GM21825 (cell line): ENCODE results near the gene TAS2R41.
A peak's percentile ranks its signal among the peaks of the same experiment; 100 is the strongest.

Experiments used
- ATAC-seq: cut with Tn5 transposase; IDR thresholded peaks from one replicate; pipeline ENCODE4 v1.9.1; 2021; ENCODE audit warnings: mild to moderate bottlenecking, moderate library complexity; ENCODE audit not compliant: unreplicated experiment

The TAS2R41 gene, protein sequence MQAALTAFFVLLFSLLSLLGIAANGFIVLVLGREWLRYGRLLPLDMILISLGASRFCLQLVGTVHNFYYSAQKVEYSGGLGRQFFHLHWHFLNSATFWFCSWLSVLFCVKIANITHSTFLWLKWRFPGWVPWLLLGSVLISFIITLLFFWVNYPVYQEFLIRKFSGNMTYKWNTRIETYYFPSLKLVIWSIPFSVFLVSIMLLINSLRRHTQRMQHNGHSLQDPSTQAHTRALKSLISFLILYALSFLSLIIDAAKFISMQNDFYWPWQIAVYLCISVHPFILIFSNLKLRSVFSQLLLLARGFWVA

DNA sequence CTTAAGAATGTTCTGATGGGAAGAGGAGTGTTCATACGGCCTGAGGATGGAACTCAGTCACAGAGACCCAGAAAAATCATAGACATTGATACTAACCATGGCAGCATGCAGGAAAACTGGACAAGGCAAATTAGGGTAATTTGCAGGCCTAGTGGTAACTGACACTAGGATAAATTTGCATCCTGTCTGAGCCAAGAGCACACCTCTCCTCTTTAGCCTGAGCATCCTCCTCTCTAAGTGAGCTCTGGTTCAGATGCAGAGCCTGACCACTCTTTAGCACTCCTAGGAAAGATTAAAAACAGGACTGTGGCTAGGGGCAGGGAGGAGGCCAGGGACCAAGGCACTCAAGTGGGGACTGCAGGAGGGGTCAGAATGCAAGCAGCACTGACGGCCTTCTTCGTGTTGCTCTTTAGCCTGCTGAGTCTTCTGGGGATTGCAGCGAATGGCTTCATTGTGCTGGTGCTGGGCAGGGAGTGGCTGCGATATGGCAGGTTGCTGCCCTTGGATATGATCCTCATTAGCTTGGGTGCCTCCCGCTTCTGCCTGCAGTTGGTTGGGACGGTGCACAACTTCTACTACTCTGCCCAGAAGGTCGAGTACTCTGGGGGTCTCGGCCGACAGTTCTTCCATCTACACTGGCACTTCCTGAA is at the start of gene TAS2R41:
TSS of gene TAS2R41 (plus strand) at position 373 of the 650 bp plus-strand sequence. CDS start at position 373, 0 bp downstream.
- ATAC-seq: no peak

DNA sequence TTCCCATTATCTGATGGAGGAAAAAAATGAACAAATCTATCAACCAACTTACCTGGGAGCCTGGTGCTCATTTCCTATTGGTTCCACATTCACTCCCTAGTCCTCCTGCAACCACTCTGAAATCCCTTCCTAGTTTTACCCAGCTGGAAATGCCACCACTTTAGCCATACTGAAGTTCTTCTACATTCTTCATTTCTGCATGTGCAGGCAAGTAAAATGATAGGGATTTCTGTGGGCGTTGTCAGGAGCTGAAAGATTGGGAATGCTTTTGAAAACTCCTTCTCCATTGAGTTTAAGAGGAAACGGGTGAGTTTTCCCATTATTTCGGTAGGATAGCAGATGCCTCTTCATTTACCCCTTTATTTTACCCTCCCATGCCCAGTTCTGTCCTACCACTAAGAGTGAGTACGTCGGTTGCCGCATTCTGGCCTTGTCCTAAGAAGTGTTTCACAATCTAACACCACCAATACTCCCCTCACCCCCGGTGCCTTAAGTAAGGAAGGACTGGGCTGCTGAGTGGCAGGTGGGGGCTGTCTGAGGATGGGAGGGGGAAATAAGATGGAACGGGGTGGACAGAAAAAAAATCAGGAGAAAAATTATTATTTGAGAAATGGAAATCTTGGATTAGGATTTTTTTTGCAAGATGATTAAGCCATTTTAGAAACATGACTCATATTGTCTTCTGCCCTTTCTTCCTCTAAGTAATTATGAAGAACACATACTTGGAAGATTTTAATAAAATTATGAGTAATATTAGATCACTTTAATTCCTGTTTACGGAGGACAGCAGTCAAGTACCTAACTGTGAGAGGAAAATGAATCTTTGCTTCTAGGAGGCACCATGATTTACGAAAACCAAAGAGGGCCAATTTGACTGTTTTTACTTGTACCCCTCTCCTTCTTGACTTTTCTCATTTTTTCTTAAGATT is 47.6 kb upstream of the TAS2R41 start:
- ATAC-seq: no peak

DNA sequence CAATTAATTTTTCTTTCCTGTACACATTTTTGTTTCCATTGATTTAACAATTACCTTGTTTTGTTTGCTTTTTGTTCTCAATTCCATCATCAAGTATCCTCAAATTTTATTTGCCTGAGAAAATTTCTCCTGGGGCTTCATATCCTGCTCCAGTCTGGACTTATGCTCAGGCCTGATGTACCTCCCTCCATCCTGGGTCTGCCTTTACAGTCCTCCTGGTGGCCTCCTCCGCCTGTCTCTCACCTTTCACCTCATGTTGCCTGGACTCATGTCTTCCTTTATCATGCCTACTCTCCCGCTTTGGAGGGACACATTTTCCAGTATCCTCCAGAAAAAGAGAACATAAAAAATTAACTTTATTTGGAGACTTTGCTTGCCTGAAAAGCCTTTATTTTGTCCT is 46.6 kb upstream of the TAS2R41 start:
- ATAC-seq: no peak

DNA sequence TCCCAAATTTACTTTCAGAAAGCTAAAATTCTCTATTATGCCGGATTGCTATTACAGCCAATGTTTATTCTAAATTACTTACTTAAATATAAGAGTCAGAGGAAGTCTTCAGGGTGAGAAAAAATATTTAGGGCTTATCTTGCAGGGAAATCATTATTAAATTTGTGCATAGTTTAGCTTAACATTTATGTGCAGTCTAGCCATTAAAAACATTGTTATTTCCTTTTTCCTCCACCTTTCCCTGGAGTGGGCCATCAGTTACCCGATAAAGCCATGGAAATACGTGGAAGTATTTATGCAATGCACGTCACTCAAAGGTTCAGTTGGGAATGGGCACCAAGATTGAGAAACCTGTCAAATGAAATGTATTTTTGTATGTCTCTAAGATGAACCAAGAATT is 43.9 kb upstream of the TAS2R41 start:
- no peak for ATAC-seq

DNA sequence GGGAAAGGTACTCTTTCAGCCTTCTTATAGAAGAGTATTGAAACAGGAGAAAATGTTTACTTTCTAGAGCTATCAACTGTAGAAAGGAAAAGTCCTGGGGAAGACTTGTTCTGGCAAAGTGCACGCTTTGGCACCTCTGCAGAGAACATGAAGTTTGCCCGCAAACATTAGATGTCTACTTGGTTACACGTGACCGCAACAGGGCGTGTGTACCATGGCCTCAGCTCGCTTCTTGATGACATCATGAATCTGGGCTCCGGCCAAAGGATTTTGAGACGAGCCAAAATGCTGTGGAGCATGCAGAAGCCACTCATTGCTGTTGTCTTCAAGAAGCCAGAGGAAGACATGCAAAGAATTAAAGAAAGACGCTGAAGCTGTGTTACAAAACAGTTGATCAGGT is 43.0 kb upstream of the TAS2R41 start:
- ATAC-seq: no peak

DNA sequence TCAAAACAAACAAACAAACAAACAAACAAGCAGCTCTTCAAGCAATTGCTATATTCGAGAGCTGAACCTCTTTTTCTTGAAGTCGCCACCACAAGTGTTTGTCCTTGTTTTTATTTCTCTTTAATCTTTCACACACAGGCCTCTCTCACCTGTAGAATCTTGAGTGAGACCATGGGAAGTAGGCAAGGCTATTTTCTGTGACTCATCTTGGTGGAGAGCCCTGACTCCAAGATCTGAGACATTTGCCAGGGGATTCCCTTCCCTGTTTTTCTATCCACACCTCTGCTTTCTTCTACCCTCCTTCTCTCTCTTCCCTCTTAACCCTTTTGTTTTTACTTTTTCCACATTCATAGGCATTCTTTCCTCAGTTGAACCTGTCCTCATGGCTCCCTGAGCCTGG is 42.4 kb upstream of the TAS2R41 start:
- ATAC-seq: no peak

DNA sequence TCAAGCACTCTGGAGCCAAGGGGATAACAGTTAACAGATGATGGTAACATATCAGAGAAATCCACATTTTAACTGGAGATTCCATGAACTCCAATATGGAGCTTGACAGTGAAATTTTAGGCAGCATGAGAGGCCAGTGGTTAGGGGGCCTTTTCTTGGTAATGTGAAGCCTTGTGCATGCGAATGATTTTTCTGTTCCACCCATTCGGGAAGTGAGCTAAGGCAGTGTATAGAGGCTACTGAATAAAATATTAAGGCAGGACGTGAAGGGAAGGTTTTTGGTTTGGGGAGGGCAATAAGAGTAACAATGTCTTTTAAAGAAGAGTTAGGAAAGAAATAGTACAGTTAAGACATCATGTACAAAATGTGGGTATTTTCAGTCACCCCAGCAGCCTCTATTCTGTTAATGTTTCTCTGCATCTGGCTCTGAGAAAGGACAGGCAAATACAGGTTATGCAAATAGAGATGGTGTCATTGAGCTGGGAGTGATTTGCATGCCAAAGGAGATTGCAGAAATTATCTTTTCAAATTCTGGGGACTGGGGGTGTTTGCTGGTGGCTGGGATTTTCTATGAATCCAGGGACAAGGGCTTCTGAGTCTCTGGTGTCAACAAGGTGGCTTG is 41.2 kb upstream of the TAS2R41 start:
- peak; percentile 93 for ATAC-seq

DNA sequence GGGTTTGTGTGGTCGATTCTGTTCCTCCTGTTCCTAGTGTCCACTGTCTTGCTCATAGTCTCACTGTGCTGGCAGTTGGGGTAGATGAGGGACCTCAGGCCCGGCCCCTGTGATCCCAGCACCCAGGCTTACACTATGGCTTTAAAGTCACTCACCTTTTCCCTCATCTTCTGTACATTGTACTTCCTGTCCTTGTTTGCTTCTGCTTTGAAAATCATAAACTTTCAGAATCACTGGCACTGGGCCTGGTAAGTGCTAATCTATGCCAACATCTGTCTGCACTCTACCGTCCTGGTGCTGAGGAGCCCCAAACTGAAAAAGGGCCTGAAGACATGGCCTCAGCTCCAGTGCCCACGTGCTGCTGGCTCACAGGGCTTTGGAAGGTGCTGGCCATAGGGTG is 40.1 kb upstream of the TAS2R41 start:
- ATAC-seq: peak; percentile 47

DNA sequence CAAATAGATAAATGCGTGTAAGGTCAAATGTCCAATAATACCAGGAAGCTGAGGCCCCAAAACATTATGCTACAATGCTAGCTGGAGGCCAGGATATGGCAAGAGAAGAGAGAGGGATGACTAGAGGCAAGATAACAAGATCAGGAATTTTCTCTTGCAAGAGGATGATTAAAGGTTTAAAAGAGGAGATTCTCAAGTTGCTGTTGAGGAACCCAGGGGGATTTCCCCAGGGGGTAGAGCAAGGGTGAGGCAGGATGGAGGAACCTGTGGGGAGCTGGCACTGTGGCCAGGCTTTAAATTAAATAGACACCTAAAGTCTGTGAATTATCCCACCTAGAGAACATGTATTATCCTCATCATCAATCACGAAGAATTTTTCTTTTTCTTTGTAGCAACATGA is 37.8 kb upstream of the TAS2R41 start:
- no peak for ATAC-seq

DNA sequence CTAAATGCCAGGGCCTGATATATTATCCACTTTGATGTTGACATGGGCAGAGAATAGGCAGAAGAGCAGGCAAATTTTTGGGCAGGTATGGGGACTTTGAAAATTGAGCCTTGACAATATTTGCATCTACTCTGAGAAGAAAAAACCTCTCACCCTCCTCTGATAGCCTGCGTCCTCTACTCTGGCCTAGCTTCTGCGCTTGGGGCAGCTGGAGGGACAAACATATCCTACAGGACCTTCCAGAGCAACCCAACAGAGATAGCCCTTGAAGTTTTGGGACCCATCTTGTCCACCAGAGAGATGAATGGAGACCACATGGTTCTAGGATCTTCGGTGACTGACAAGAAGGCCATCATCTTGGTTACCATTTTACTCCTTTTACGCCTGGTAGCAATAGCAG is 34.5 kb upstream of the TAS2R41 start, which contains the start of gene TAS2R60:
TSS of gene TAS2R60 (plus strand) at position 301 of the 400 bp plus-strand sequence. CDS start at position 301, 0 bp downstream.
- ATAC-seq: no peak

DNA sequence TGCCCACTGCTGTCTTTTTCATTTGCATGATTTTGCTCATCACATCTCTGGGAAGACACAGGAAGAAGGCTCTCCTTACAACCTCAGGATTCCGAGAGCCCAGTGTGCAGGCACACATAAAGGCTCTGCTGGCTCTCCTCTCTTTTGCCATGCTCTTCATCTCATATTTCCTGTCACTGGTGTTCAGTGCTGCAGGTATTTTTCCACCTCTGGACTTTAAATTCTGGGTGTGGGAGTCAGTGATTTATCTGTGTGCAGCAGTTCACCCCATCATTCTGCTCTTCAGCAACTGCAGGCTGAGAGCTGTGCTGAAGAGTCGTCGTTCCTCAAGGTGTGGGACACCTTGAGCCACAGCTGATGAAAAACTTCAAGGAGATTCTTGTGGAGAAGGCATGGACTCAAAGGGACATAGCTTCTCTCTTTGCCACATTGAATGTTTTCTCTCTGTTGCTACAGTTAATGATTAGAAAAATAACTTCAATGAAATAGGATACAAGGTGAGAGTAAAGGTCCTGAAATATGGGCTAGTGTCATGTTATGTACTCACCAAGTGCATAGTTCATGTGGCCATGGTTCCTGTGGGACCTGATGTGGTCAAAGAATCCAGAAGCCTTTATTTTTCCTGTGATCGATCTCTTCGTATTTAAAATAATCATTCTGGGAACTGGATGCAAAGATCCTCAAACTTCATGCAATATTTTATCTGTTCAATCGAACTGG is 33.5 kb upstream of the TAS2R41 start:
- ATAC-seq: no peak

DNA sequence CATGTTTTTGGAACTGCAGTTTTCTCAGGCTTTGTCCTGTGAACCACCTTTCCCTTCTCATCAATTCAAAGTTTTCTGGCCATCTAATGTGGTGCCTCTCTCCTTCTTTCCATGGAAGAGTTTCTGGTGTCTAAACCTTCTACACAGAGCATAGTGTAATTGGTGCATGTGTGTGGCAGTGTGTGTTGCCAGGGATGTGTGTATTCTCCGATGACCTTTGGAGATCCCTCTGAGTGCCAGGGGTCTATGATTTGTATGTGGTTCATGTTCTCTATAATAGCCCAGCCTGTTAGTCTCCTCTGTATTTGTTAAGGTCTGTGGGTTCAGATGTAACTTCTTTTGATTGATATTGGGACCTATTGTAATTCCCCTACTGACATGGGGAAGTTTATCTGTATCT is 32.9 kb upstream of the TAS2R41 start:
- ATAC-seq: no peak

DNA sequence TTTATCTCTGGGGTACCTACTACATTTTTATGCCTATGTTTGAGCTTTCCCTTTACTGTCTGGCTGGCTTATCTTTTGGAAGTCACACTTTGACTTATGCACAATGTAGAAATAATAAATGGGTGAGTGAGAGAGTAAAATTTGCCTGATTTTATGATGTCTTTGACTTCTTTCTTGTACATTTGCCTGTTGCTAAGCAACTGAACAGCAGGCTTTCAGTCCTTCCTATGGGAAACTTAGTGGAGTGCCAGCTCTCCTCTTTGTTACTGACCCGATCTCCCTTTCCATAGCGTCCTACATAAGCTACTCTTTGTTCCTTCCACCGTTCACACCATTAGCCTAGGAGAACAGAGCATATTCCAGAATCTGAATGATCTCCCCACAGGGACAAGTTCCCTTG is 30.2 kb upstream of the TAS2R41 start:
- no peak for ATAC-seq

DNA sequence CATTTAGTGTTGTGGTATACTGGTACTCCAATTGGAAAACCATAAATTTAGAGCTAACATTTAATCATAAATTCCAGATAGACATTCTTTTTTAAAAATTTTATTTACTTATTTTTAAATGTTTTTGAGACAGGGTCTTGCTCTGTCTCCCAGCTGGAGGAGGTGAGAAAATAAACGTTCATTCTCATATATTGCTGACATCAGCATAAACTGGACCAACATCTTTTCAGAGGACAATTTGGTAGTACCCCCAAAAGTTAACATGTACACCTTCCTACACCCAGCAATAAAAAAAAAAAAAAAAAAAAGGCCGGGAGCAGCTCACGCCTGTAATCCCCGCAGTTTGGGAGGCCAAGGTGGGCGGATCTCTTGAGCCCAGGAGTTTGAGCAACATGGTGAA is 29.2 kb upstream of the TAS2R41 start:
- no peak for ATAC-seq

DNA sequence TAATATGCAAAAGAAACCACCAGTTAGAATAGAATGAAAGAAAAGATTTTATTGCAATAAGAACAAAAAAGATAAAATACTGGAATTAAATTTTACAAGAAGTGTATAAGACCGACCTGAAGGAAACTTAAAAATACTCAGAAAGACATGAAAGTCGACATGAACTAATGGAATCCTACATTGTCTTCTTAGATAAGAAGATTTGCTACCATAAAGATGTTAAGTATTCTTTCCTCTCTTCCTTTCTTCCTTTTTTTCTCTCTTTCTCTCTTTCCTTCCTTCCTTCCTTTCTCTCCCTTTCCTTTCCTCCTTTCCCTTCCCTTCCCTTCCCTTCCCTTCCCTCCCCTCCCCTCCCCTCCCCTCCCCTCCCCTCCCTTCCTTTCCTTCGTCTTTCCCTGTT is 27.9 kb upstream of the TAS2R41 start:
- no peak for ATAC-seq

DNA sequence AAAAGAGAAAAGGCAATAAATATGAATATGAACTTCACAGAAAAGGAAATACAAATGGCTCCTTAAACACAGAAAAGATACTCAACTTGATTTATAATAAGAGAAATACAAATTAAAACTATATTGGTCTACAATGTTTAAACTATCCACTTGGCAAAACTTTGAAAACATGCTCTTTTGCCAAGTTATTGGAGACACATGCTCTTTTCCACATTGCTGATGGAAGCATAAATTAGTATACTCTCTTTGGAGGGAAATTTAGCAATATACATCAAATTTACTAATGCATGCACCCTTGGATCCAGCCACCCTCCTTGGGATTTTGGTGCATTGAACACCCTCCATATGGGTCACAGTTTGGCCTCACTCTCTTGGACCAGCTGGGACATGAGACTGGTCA is 26.6 kb upstream of the TAS2R41 start:
- ATAC-seq: no peak

DNA sequence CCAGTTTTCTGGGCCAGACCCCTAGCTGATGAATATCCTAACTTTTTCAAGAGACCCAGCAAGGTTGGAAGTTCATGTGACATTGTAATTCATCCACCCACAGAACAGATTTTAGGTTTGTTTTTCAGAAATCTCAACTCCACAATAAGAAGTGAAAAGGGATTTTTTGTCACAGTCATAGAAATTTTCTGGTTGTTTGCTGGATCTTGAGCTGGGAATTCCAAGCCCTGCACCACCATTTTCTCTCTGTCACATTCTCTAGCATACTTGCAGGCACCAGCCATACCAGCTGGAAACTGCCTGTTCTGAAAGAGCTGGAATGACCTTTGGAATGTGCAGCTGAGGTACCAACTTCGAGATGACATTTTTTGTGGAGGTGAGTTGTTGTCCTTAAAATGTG is 25.9 kb upstream of the TAS2R41 start:
- ATAC-seq: no peak

DNA sequence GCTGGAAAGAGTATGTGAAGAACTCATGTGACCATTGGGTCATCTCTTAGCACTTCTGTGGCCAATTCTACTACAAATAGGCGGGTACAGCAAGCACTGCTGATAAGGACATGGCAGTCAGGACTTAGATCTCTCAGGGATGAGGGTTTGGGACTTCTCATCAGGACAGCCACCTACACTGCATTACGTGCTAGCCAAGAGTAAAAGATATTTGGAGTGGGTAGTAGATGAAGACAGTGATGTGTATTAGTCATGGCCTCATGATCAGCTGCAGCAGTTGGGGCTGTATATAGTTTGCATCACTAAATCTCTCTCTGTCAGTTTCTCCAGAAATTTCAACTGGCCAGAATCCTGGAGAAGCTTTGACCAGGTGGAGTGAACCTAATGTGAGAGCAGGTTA is 25.2 kb upstream of the TAS2R41 start:
- ATAC-seq: no peak

DNA sequence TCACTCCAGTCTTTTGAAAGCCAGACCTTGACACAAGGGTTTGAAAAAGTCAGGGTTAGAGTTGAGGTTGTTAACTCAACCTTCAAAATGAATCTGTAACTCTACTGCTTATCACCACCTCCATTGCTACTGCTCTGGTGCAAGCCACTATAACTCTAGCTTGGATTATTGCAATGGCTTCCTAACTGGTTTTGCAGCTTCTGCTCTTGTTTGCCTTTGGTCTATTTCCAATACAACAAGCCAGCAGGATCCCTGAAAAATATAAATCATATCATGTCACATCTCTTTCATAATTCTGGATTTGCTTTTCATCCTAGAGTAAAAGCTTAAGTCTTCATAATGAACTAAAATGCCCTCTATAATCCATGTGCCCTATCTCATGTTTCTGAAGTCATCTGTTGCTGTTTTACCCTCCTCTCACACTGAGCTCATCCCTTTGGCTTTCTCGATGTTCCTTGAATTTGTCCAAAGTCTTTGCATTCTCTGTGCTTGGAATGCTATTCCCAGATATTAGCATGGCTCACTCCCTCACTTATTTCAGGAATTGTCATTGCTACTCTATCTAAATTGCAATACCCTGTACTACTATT is 23.5 kb upstream of the TAS2R41 start:
- no peak for ATAC-seq

DNA sequence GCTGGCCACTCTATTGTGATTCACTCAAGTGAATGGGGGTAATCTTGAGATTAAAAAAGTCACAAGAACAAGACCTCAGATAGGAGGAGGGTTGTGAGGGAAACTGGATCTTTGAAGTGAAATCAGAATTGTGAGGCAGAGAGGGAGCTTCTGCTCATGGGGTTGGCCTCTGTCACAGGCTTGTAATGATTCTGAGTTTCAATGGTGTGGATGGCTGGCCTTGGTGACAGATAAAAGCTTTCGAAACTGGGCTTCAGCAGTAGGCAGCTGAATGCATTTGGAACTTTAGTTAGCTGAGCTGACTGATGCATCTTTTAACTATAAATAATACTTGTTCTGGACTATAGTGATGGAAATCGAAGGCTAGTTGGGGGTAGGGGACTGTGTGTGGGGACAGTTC is 22.2 kb upstream of the TAS2R41 start:
- no peak for ATAC-seq
